K562 (cell line): ENCODE results near the gene LY6G6C. TPM values are rescaled to one million over a fixed set of nuclear protein-coding genes. Genes with fewer than 3 reads are reported as not detected.
A peak's percentile ranks its signal among the peaks of the same experiment; 100 is the strongest.

ENCODE experiments used
- ARID3A ChIP-seq: IDR thresholded peaks from 2 replicates; pipeline ENCODE4 v1.6.1; 2012; ENCODE audit warnings: low read depth, low read length, improper control_type of control experiment, borderline replicate concordance
- BCLAF1 ChIP-seq, 2 experiments: fragments of 450-650 bp in 1 of 2; IDR thresholded peaks; 2 replicates each; pipeline ENCODE4 v1.6.1; 2011 to 2017; ENCODE audit warnings: low read depth in 2 of 2, antibody characterized with exemption in 1 of 2, borderline replicate concordance in 1 of 2, low read length in 1 of 2, mild to moderate bottlenecking in 1 of 2, mixed read lengths in 1 of 2; ENCODE audit not compliant: control insufficient read depth in 1 of 2
- CREBBP ChIP-seq: IDR thresholded peaks from one replicate; pipeline ENCODE4 v1.6.1; 2012; ENCODE audit warnings: low read depth, mild to moderate bottlenecking, control low read depth, inconsistent platforms, low read length
- EP400 ChIP-seq: fragments of 450-650 bp; IDR thresholded peaks from 2 replicates; pipeline ENCODE4 v1.6.1; 2017; ENCODE audit warnings: antibody characterized with exemption, mild to moderate bottlenecking, moderate library complexity
- FOXK1 ChIP-seq: sonication (generic); formaldehyde crosslinking; IDR thresholded peaks from 2 replicates; pipeline ENCODE4 v1.8.0; 2022; ENCODE audit warnings: missing genetic modification reagents, mild to moderate bottlenecking, borderline replicate concordance
- HMG20B ChIP-seq: fragments of 250-450 bp; sonication (Bioruptor Pico); IDR thresholded peaks from 2 replicates; pipeline ENCODE4 v1.5.0; 2021; ENCODE audit warnings: mild to moderate bottlenecking
- JUND ChIP-seq, 2 experiments: IDR thresholded peaks; 2 replicates in 1 of 2; 3 replicates in 1 of 2; pipeline ENCODE4 v1.6.1; 2011; ENCODE audit warnings: borderline replicate concordance in 2 of 2, low read depth in 2 of 2, low read length in 2 of 2, improper control_type of control experiment in 1 of 2, missing biosample characterization in 1 of 2, missing genetic modification characterization in 1 of 2, missing genetic modification reagents in 1 of 2
- MYNN ChIP-seq, 2 experiments: sonication (generic); formaldehyde crosslinking in 1 of 2; IDR thresholded peaks; 2 replicates each; pipeline versions ENCODE4 v1.5.0 to v1.6.1; 2016 to 2020; ENCODE audit warnings: antibody characterized with exemption in 1 of 2, missing genetic modification reagents in 1 of 2
- NR2F6 ChIP-seq: fragments of 450-650 bp; formaldehyde crosslinking; IDR thresholded peaks from 2 replicates; pipeline ENCODE4 v1.4.0; 2020; ENCODE audit warnings: mild to moderate bottlenecking
- RAD51 ChIP-seq: fragments of 450-650 bp; IDR thresholded peaks from 2 replicates; pipeline ENCODE4 v1.7.1; 2016; ENCODE audit warnings: low read depth, mild to moderate bottlenecking, borderline replicate concordance
- RFX7 ChIP-seq: fragments of 250-450 bp; sonication (Bioruptor Pico); IDR thresholded peaks from 2 replicates; pipeline ENCODE4 v1.5.1; 2021; ENCODE audit warnings: mild to moderate bottlenecking
- SMAD2 ChIP-seq: fragments of 150-350 bp; IDR thresholded peaks from 2 replicates; pipeline ENCODE4 v1.6.1; 2014; ENCODE audit warnings: low read depth, mild to moderate bottlenecking, low read length
- TRIM24 ChIP-seq, 2 experiments: fragments of 450-650 bp; IDR thresholded peaks; 2 replicates each; pipeline ENCODE4 v1.6.1; 2016
- U2AF1 ChIP-seq: fragments of 200-400 bp; formaldehyde crosslinking; optimal IDR thresholded peaks from 2 replicates; pipeline ENCODE3; 2017; ENCODE audit warnings: mild to moderate bottlenecking, low read depth, low read length, moderate library complexity
- YBX1 ChIP-seq: fragments of 450-650 bp; IDR thresholded peaks from 2 replicates; pipeline ENCODE4 v1.7.1; 2016; ENCODE audit warnings: mild to moderate bottlenecking
- ZBTB9 ChIP-seq: fragments of 450-650 bp; formaldehyde crosslinking; IDR thresholded peaks from 2 replicates; pipeline ENCODE4 v1.4.0; 2020; ENCODE audit warnings: mild to moderate bottlenecking, moderate library complexity
- ZC3H4 ChIP-seq: sonication (generic); formaldehyde crosslinking; IDR thresholded peaks from 2 replicates; pipeline ENCODE4 v1.9.0; 2021; ENCODE audit warnings: missing genetic modification reagents, borderline replicate concordance
- ZC3H8 ChIP-seq: fragments of 450-650 bp; IDR thresholded peaks from 2 replicates; pipeline ENCODE4 v1.6.1; 2017
- ZNF253 ChIP-seq: fragments of 250-450 bp; sonication (Bioruptor Pico); conservative IDR thresholded peaks from 2 replicates; pipeline ENCODE4 v1.6.1; 2021; ENCODE audit warnings: mild to moderate bottlenecking
- ZNF263 ChIP-seq: sonication (generic); formaldehyde crosslinking; IDR thresholded peaks from 2 replicates; pipeline ENCODE4 v1.8.0; 2022; ENCODE audit warnings: mild to moderate bottlenecking, missing genetic modification reagents, borderline replicate concordance
- ZNF316 ChIP-seq: fragments of 450-650 bp; IDR thresholded peaks from 2 replicates; pipeline ENCODE4 v1.6.1; 2016
- ZNF511 ChIP-seq: sonication (generic); formaldehyde crosslinking; IDR thresholded peaks from 2 replicates; pipeline ENCODE4 v1.8.0; 2022; ENCODE audit warnings: mild to moderate bottlenecking, missing genetic modification reagents
- polyA plus RNA-seq, 8 experiments: library from polyadenylated mRNA; depleted of rRNA in 4 of 8; stranded (reverse) in 5 of 8; unstranded in 3 of 8; fragments of >200 nt; fragmentation: Nextera tagmentation in 2 of 8; fragmentation: Illumina TruSeq in 1 of 8; extraction: Ambion mirVana in 2 of 8; extraction: Trizol in 1 of 8; gene quantifications; 2 replicates each; pipeline versions ENCODE4 v1.2.1 to v1.2.3, GENCODE V29; 2011 to 2014; ENCODE audit warnings: inconsistent platforms in 1 of 8, missing spikeins in 1 of 8
- total RNA-seq, 7 experiments: library from RNA; depleted of rRNA in 6 of 7; stranded (reverse); fragments of >200 nt in 6 of 7; fragmentation: Illumina TruSeq in 2 of 7; extraction: Trizol in 2 of 7; gene quantifications; 2 replicates each; pipeline versions ENCODE4 v1.2.1 to v1.2.3, GENCODE V29; 2011 to 2021; ENCODE audit warnings: low replicate concordance in 1 of 7

The LY6G6C gene
- total and polyA plus RNA-seq, 9 of the 15 experiments (the other 6 are each of a cell fraction or from before 2014, with no cell fraction given): 0.06 to 0.20 TPM; not detected in 7

- TF ChIP-seq ZC3H8 (no peak), ZBTB9 (CRISPR knock-in tag) (peak; percentile 80), NR2F6 (CRISPR knock-in tag) (no peak), CREBBP (no peak), ZNF316 (peak; percentile 90), TRIM24 (IDR thresholded peaks at IDR 0.05) (peak in 1 of 2 experiments; percentile 11; a peak in 2 of 4 replicates), BCLAF1 (IDR thresholded peaks at IDR 0.05; ENCODE audit: borderline replicate concordance in 1 of 2, control insufficient read depth in 1 of 2, low read depth in 2 of 2, low read length in 1 of 2) (no peak), ZC3H4 (no peak), ZNF263 (CRISPR knock-in tag) (no peak), FOXK1 (CRISPR knock-in tag) (peak; percentile 98), MYNN (IDR thresholded peaks at IDR 0.05) (no peak), MYNN (CRISPR knock-in tag; IDR thresholded peaks at IDR 0.05) (no peak), JUND (IDR thresholded peaks at IDR 0.05; ENCODE audit: borderline replicate concordance, low read depth, low read length) (peak; percentile 98), JUND (tag; IDR thresholded peaks at IDR 0.05; ENCODE audit: borderline replicate concordance, low read depth, low read length) (peak; percentile 92; the same call in 2 of the 3 replicates), SMAD2 (no peak), EP400 (no peak), RAD51 (no peak), RFX7 (no peak), U2AF1 (no peak), HMG20B (CRISPR knock-in tag) (no peak), ZNF511 (no peak), YBX1 (no peak), ARID3A (no peak), ZNF253 (CRISPR knock-in tag) (no peak)
Measured at GRCh38 chr6:31736021-31736767, 14.6 kb upstream of the LY6G6C start, which contains the start of gene CLIC1 (continued).
